K562 (cell line): ENCODE data around the gene NFATC4. TPM values are rescaled to one million over a fixed set of nuclear protein-coding genes. Genes with fewer than 3 reads are reported as not detected.

Experiments used
- ATAC-seq: fragments of 200-7000 bp; cut with Tn5 transposase; 3 replicates; pipeline ENCODE4 v1.9.1; 2020; ENCODE audit warnings: moderate library complexity
- BruUV-seq: library from RNA; stranded (reverse); fragments of 400-500 nt; replicated peaks from 2 replicates; lab custom pipeline; 2021; lab: Mats Ljungman, UMichigan
- CTCF ChIA-PET: fragments of 300-600 bp; formaldehyde crosslinking; extraction: SDS; loops from one replicate; lab custom pipeline; 2021; ENCODE audit warnings: low intra/inter-chr PET ratio; lab: Yijun Ruan, JAX
- POLR2A ChIA-PET: fragments of 300-600, 350-650 bp; sonication (Branson Sonifier 250); formaldehyde crosslinking; extraction: SDS; loops from one replicate; lab custom pipeline; 2021; ENCODE audit warnings: antibody characterized with exemption, inconsistent platforms; lab: Yijun Ruan, JAX
- DNase-seq, 4 experiments: peaks; one replicate each; pipeline versions ENCODE4 v3.0.0 to v3.0.0-alpha.2; 2011 to 2018; ENCODE audit warnings: low spot score in 3 of 4, mixed read lengths in 3 of 4; ENCODE audit errors: extremely low read depth in 1 of 4
- FAIRE-seq: peaks from 2 replicates; lab custom pipeline; 2011; peaks lifted over from hg19 to GRCh38; lab: Jason Lieb, UNC
- H2AFZ ChIP-seq: 2 replicates; pipeline ENCODE4 v1.6.0; 2011; ENCODE audit warnings: low read depth, low read length, control low read depth, inconsistent platforms
- H3K27ac ChIP-seq: fragments of 200-600 bp; 3 replicates; pipeline ENCODE4 v1.8.0; 2011; ENCODE audit warnings: low read depth, mild to moderate bottlenecking, control low read depth, inconsistent platforms, low read length, moderate library complexity, mixed read lengths; ENCODE audit errors: extremely low read depth
- H3K27me3 ChIP-seq, 2 experiments: fragments of 300-600 bp in 1 of 2; 2 replicates in 1 of 2; 3 replicates in 1 of 2; pipeline versions ENCODE4 v1.6.0 to v1.8.0; 2011; ENCODE audit warnings: inconsistent platforms in 2 of 2, low read length in 2 of 2, mild to moderate bottlenecking in 1 of 2, mixed read lengths in 1 of 2, moderate library complexity in 1 of 2; ENCODE audit not compliant: control insufficient read depth in 2 of 2, insufficient read depth in 2 of 2
- H3K36me3 ChIP-seq: fragments of 300-600 bp; 3 replicates; pipeline ENCODE4 v1.8.0; 2011; ENCODE audit warnings: mild to moderate bottlenecking, low read length, inconsistent platforms; ENCODE audit not compliant: control insufficient read depth, insufficient read depth
- H3K4me1 ChIP-seq, 2 experiments: fragments of 200-600 bp in 1 of 2; replicated peaks in 1 of 2; 2 replicates in 1 of 2; 3 replicates in 1 of 2; pipeline versions ENCODE4 v1.5.1 to v1.8.0; 2011; ENCODE audit warnings: inconsistent platforms in 2 of 2, low read length in 2 of 2, mild to moderate bottlenecking in 1 of 2, mixed read lengths in 1 of 2, moderate library complexity in 1 of 2; ENCODE audit not compliant: control insufficient read depth in 2 of 2, insufficient read depth in 2 of 2
- H3K4me2 ChIP-seq: 2 replicates; pipeline ENCODE4 v1.6.1; 2011; ENCODE audit warnings: low read length, control low read depth, inconsistent platforms, mixed read lengths; ENCODE audit not compliant: insufficient read depth
- H3K4me3 ChIP-seq: fragments of 200-600 bp; sonication (generic), shearing (Covaris generic); 2 replicates; pipeline ENCODE4 v1.5.1; 2016; ENCODE audit warnings: control low read depth, inconsistent platforms
- H3K79me2 ChIP-seq: fragments of 200-600 bp; 3 replicates; pipeline ENCODE4 v1.8.0; 2011; ENCODE audit warnings: low read length, inconsistent platforms; ENCODE audit not compliant: control insufficient read depth, insufficient read depth
- H3K9ac ChIP-seq, 2 experiments: 2 replicates each; pipeline versions ENCODE4 v1.6.0 to v1.6.1; 2011; ENCODE audit warnings: low read depth in 2 of 2, low read length in 2 of 2, control low read depth in 1 of 2, inconsistent platforms in 1 of 2, mild to moderate bottlenecking in 1 of 2, mixed read lengths in 1 of 2; ENCODE audit not compliant: insufficient read depth in 1 of 2
- H3K9me1 ChIP-seq: one replicate; pipeline ENCODE4 v1.6.0; 2011; ENCODE audit warnings: inconsistent platforms, mild to moderate bottlenecking, low read length, moderate library complexity; ENCODE audit not compliant: control insufficient read depth, insufficient read depth
- H3K9me3 ChIP-seq: replicated peaks from 2 replicates; pipeline ENCODE4 v1.5.1; 2011; ENCODE audit warnings: low read depth, low read length, inconsistent platforms; ENCODE audit not compliant: control insufficient read depth, insufficient read depth
- H4K20me1 ChIP-seq: replicated peaks from 2 replicates; pipeline ENCODE4 v1.6.1; 2011; ENCODE audit warnings: low read length, inconsistent platforms, mixed read lengths; ENCODE audit not compliant: control insufficient read depth, insufficient read depth
- ARID1B ChIP-seq: fragments of 450-650 bp; IDR thresholded peaks from 2 replicates; pipeline ENCODE4 v1.6.1; 2016; ENCODE audit warnings: antibody characterized with exemption, mild to moderate bottlenecking, inconsistent platforms
- ATF3 ChIP-seq, 2 experiments: fragments of 450-650 bp in 1 of 2; sonication (generic) in 1 of 2; formaldehyde crosslinking in 1 of 2; IDR thresholded peaks in 1 of 2; conservative IDR thresholded peaks in 1 of 2; 2 replicates each; pipeline versions ENCODE4 v1.6.1 to v1.8.1; 2016 to 2023; ENCODE audit warnings: mild to moderate bottlenecking in 2 of 2, moderate library complexity in 2 of 2, inconsistent platforms in 1 of 2, missing genetic modification reagents in 1 of 2
- BHLHE40 ChIP-seq: IDR thresholded peaks from 2 replicates; pipeline ENCODE4 v1.6.1; 2011; ENCODE audit warnings: low read length, improper control_type of control experiment
- BRD9 ChIP-seq: fragments of 450-650 bp; IDR thresholded peaks from 2 replicates; pipeline ENCODE4 v1.6.1; 2018; ENCODE audit warnings: low read depth; ENCODE audit not compliant: partially characterized antibody
- CBFA2T3 ChIP-seq: fragments of 450-650 bp; IDR thresholded peaks from 2 replicates; pipeline ENCODE4 v1.6.1; 2017
- GATAD2B ChIP-seq: fragments of 450-650 bp; IDR thresholded peaks from 2 replicates; pipeline ENCODE4 v1.6.1; 2017; ENCODE audit warnings: mild to moderate bottlenecking, borderline replicate concordance
- GTF2F1 ChIP-seq: IDR thresholded peaks from 2 replicates; pipeline ENCODE4 v1.6.1; 2011; ENCODE audit warnings: low read depth, low read length, improper control_type of control experiment
- KDM5B ChIP-seq: fragments of 200-600 bp; sonication (generic); IDR thresholded peaks from 2 replicates; pipeline ENCODE4 v1.6.1; 2012; ENCODE audit warnings: low read depth, mild to moderate bottlenecking, moderate library complexity, low read length, control low read depth, inconsistent platforms; ENCODE audit not compliant: insufficient replicate concordance
- NCOA2 ChIP-seq, 2 experiments: fragments of 450-650 bp; IDR thresholded peaks; 2 replicates each; pipeline ENCODE4 v1.6.1; 2018; ENCODE audit warnings: mild to moderate bottlenecking in 2 of 2, moderate library complexity in 1 of 2; ENCODE audit not compliant: partially characterized antibody in 2 of 2
- NONO ChIP-seq, 2 experiments: fragments of 200-400 bp in 1 of 2; fragments of 450-650 bp in 1 of 2; formaldehyde crosslinking in 1 of 2; IDR thresholded peaks; 2 replicates each; pipeline ENCODE4 v1.6.1; 2017; ENCODE audit warnings: low read depth in 2 of 2, mild to moderate bottlenecking in 2 of 2, moderate library complexity in 2 of 2, low read length in 1 of 2
- NUFIP1 ChIP-seq: fragments of 450-650 bp; IDR thresholded peaks from 2 replicates; pipeline ENCODE4 v1.6.1; 2018; ENCODE audit not compliant: partially characterized antibody
- RBM17 ChIP-seq: fragments of 200-400 bp; formaldehyde crosslinking; IDR thresholded peaks from 2 replicates; pipeline ENCODE4 v1.6.1; 2017; ENCODE audit warnings: low read depth, mild to moderate bottlenecking, low read length, borderline replicate concordance
- SMAD1 ChIP-seq: fragments of 150-350 bp; IDR thresholded peaks from 2 replicates; pipeline ENCODE4 v1.6.1; 2014; ENCODE audit warnings: low read length, low read depth; ENCODE audit not compliant: partially characterized antibody
- SMARCA4 ChIP-seq: fragments of 450-650 bp; IDR thresholded peaks from 2 replicates; pipeline ENCODE4 v1.6.1; 2016
- TAF7 ChIP-seq: fragments of 450-650 bp; IDR thresholded peaks from 2 replicates; pipeline ENCODE4 v1.6.1; 2016; ENCODE audit warnings: missing genetic modification characterization, missing compliant biosample characterization
- TCF3 ChIP-seq: sonication (generic); formaldehyde crosslinking; IDR thresholded peaks from 2 replicates; pipeline ENCODE4 v1.4.0; 2020; ENCODE audit warnings: mild to moderate bottlenecking, missing genetic modification reagents
- TCFL5 ChIP-seq: fragments of 250-450 bp; sonication (Bioruptor Pico); conservative IDR thresholded peaks from 2 replicates; pipeline ENCODE4 v1.6.1; 2021; ENCODE audit warnings: mild to moderate bottlenecking, moderate library complexity, matching md5 sums
- ZBTB12 ChIP-seq: fragments of 250-450 bp; sonication (Bioruptor Pico); IDR thresholded peaks from 2 replicates; pipeline ENCODE4 v1.4.0; 2020
- ZNF316 ChIP-seq: fragments of 450-650 bp; IDR thresholded peaks from 2 replicates; pipeline ENCODE4 v1.6.1; 2016
- WGBS: fragments of 100-300 bp; shearing (Covaris generic); methylation state at CpG from one replicate; pipeline ENCODE4 v1.1.6; 2016; ENCODE audit warnings: low coverage, mixed read lengths; ENCODE audit not compliant: insufficient coverage; ENCODE audit errors: missing lambda C conversion rate; 5-methylcytosine and 5-hydroxymethylcytosine counted together
- in situ Hi-C: fragments of 300-500 bp; cut with MboI; formaldehyde crosslinking; loops from 4 replicates; pipeline ENCODE4 v1.15.0; 2018; ENCODE audit warnings: inconsistent platforms, mixed read lengths
- intact Hi-C: fragments of 100-400 bp; cut with micrococcal nuclease; formaldehyde crosslinking; loops from 2 replicates; pipeline ENCODE4 v1.14.2; 2022
- polyA plus RNA-seq, 8 experiments: library from polyadenylated mRNA; depleted of rRNA in 4 of 8; stranded (reverse) in 5 of 8; unstranded in 3 of 8; fragments of >200 nt; fragmentation: Nextera tagmentation in 2 of 8; fragmentation: Illumina TruSeq in 1 of 8; extraction: Ambion mirVana in 2 of 8; extraction: Trizol in 1 of 8; gene quantifications; 2 replicates each; pipeline versions ENCODE4 v1.2.1 to v1.2.3, GENCODE V29; 2011 to 2014; ENCODE audit warnings: inconsistent platforms in 1 of 8, missing spikeins in 1 of 8
- total RNA-seq, 7 experiments: library from RNA; depleted of rRNA in 6 of 7; stranded (reverse); fragments of >200 nt in 6 of 7; fragmentation: Illumina TruSeq in 2 of 7; extraction: Trizol in 2 of 7; gene quantifications; 2 replicates each; pipeline versions ENCODE4 v1.2.1 to v1.2.3, GENCODE V29; 2011 to 2021; ENCODE audit warnings: low replicate concordance in 1 of 7

Gene NFATC4
- total and polyA plus RNA-seq, 9 of the 15 experiments (the other 6 are each of a cell fraction or from before 2014, with no cell fraction given): 0.25 to 3.8 (median 0.78) TPM; not detected in 1

GRCh38 chr14:24422694-24423601 lies 55.0 kb downstream of the NFATC4 start (continued):
- TF ChIP-seq RBM17: no peak
- no peak for TF ChIP-seq KDM5B
- TF ChIP-seq NUFIP1: no peak

- peak overlapping the region; percentile 53; the same call in 1 of the 3 replicates for H3K27ac ChIP-seq
- ChIA-PET CTCF (no interaction called here), POLR2A (interaction anchor here (1.0 to 1.9 kb wide), 2 partner anchors 14 to 17 kb away, joined by 3 to 6 read pairs; no protein-coding TSS in a partner anchor)
- H3K79me2 ChIP-seq: peaks cover 6% of the 10 kb centered on the region
- ATAC-seq (no peak), DNase-seq (peak; percentile 44 to 80 (median 58)), FAIRE-seq (peak; percentile 80)
- no peaks in the 10 kb centered on the region; the same call in 1 of the 2 replicates for H3K9me3 ChIP-seq
- H3K4me2 ChIP-seq: peak overlapping the region; percentile 46; the same call in 1 of the 2 replicates
- intact Hi-C loops (no loop called here), in situ Hi-C loops (no loop called here)
- H3K9me1 ChIP-seq: no peaks in the 10 kb centered on the region
- H4K20me1 ChIP-seq: no peaks in the 10 kb centered on the region
- H3K4me1 ChIP-seq: peaks cover 37 to 43% of the 10 kb centered on the region in 2 experiments
- no TSS peak for BruUV-seq
- no peaks in the 10 kb centered on the region for H3K27me3 ChIP-seq
- H3K9ac ChIP-seq: peak overlapping the region in 1 of 2 experiments; percentile 38; a peak in 1 of 4 replicates
- WGBS: 3% methylated on average over 3 of the region's 3 CpGs
- no peaks in the 10 kb centered on the region for H3K36me3 ChIP-seq
- peak overlapping the region; percentile 82 for H2AFZ ChIP-seq
- H3K4me3 ChIP-seq: no peak overlapping the region
- 0 out of 2 replicates have a peak, but pooled peaks have one; percentile 58 for TF ChIP-seq GATAD2B
- no peak for TF ChIP-seq NONO (IDR thresholded peaks at IDR 0.05; ENCODE audit: low read depth in 2 of 2, low read length in 1 of 2)
- TF ChIP-seq ZNF316: 0 out of 2 replicates have a peak, but pooled peaks have one; percentile 30
- 0 out of 2 replicates have a peak, but pooled peaks have one; percentile 4 for TF ChIP-seq ATF3 (IDR thresholded peaks at IDR 0.05)
- no peak for TF ChIP-seq ATF3 (CRISPR knock-in tag; conservative IDR thresholded peaks at IDR 0.05)
- TF ChIP-seq SMARCA4: peak; percentile 69
- no peak for TF ChIP-seq ZBTB12
- peak; percentile 72 for TF ChIP-seq ARID1B
- peak; percentile 40; the same call in 1 of the 2 replicates for TF ChIP-seq CBFA2T3
- peak; percentile 100 for TF ChIP-seq SMAD1
- TF ChIP-seq NCOA2 (IDR thresholded peaks at IDR 0.05; ENCODE audit: partially characterized antibody in 2 of 2): peak in 1 of 2 experiments; percentile 93
- TF ChIP-seq TCFL5 (CRISPR knock-in tag): no peak
- TF ChIP-seq GTF2F1: 0 out of 2 replicates have a peak, but pooled peaks have one; percentile 43
- TF ChIP-seq BRD9: no peak
- TF ChIP-seq TCF3 (CRISPR knock-in tag): peak; percentile 20; the same call in 1 of the 2 replicates
- no peak for TF ChIP-seq TAF7
- no peak for TF ChIP-seq BHLHE40
Observed at GRCh38 chr14:24425704-24426103, 57.7 kb downstream of the NFATC4 start.
